Dermis blood vessel endothelial cell (primary cell): ENCODE results near the gene FOS. TPM values are rescaled to one million over a fixed set of nuclear protein-coding genes. Genes with fewer than 3 reads are reported as not detected.

Experiments used
- DNase-seq: peaks from one replicate; pipeline ENCODE4 v3.0.0; 2010
- total RNA-seq: library from RNA; depleted of rRNA; stranded (reverse); fragments of >200 nt; gene quantifications from 2 replicates; pipeline ENCODE4 v1.2.3, GENCODE V29; 2014

FOS gene
- total RNA-seq, 1 donor from 2014 or later, result 127 TPM

GRCh38 chr14:75252254-75252837, 26.3 kb upstream of the FOS start:
- DNase-seq, result peak; percentile 54

GRCh38 chr14:75254381-75254822, 24.2 kb upstream of the FOS start:
- peak; percentile 22 for DNase-seq

- DNase-seq, result no peak
Observed at GRCh38 chr14:75254901-75255584, 23.6 kb upstream of the FOS start.

GRCh38 chr14:75258079-75258802, 20.4 kb upstream of the FOS start:
- no peak for DNase-seq

- DNase-seq, result peak; percentile 100
Observed at GRCh38 chr14:75258803-75259509, 19.7 kb upstream of the FOS start.

GRCh38 chr14:75259510-75259855, 19.1 kb upstream of the FOS start:
- peak; percentile 80 for DNase-seq

GRCh38 chr14:75260025-75260763, 18.4 kb upstream of the FOS start:
- no peak for DNase-seq

GRCh38 chr14:75261820-75262219, 16.8 kb upstream of the FOS start:
- DNase-seq, result no peak

- DNase-seq, result no peak
Observed at GRCh38 chr14:75262641-75263040, 16.0 kb upstream of the FOS start.

GRCh38 chr14:75264036-75264435, 14.6 kb upstream of the FOS start:
- DNase-seq, result no peak

- peak; percentile 54 for DNase-seq
Observed at GRCh38 chr14:75267141-75267721, 11.4 kb upstream of the FOS start.

- DNase-seq, result no peak
Observed at GRCh38 chr14:75268633-75269550, 9.7 kb upstream of the FOS start.

- no peak for DNase-seq
Observed at GRCh38 chr14:75271514-75271913, 7.1 kb upstream of the FOS start.

- DNase-seq, result peak; percentile 37
Observed at GRCh38 chr14:75273272-75274049, 5.2 kb upstream of the FOS start.

- no peak for DNase-seq
Observed at GRCh38 chr14:75274050-75274898, 4.4 kb upstream of the FOS start.

- DNase-seq, result no peak
Observed at GRCh38 chr14:75274899-75275569, 3.6 kb upstream of the FOS start.

GRCh38 chr14:75275598-75275997, 3.0 kb upstream of the FOS start:
- no peak for DNase-seq

GRCh38 chr14:75277008-75277814, 1.4 kb upstream of the FOS start:
- peak; percentile 94 for DNase-seq
